ENCODE measurements around the gene SMG7. TPM values are rescaled to one million over a fixed set of nuclear protein-coding genes. Genes with fewer than 3 reads are reported as not detected.

SMG7 gene
- total RNA-seq, 1 donor from 2014 or later, result 79.8 TPM

DNA sequence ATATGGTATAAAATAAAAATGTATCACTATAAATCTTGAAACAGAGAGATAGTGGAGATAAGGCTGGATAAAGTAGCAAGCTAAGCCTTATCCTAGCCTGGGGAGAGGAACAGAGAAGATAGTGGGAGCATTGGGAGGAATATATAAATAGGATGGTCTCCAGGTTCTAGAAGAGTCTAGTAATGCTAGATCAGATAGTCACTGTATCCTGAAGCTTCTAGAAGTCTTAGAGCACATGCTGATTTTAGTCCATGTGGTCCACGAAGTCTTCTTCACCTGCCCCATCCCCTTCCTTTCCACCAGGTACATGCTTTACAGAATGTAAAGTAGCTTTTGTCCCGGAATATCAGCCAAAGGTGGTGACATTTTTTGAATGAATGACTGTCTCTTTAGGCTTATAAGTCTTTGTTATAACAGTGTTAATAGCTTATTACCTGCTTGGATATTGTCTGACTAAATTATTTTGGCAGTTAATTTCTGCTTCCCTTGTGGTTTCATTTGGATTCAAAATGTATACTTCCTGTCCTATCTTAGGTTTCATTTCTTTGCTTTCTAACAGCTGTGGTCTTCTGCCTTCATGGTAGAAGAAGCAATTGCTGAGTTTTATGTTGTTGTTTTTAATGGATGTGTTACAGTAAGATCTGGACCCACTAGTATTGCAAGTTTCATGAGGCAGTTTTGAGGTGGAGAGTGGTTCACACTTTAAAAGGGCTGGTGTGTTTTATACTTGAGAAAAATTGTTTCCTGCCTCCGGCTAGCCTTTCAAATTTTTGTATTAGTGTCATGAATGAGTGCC lies 5.9 kb downstream of the SMG7 start:
- DNase-seq, result no peak
- no peaks in the 10 kb centered on the region for H3K27me3 Mint-ChIP-seq
- H3K27ac Mint-ChIP-seq, result peak overlapping the region; percentile 89
- H3K4me3 Mint-ChIP-seq, result peak overlapping the region; percentile 83
- no peaks in the 10 kb centered on the region for H3K9me3 Mint-ChIP-seq
- intact Hi-C loops (cut with micrococcal nuclease), result loop anchor here (10.0 kb wide), 3 partner anchors 437 to 1277 kb away; partner anchors contain the start of gene EDEM3
- H3K36me3 Mint-ChIP-seq (ENCODE audit: low read depth), result peaks cover 20% of the 10 kb centered on the region
- H3K4me1 Mint-ChIP-seq, result peaks cover 55% of the 10 kb centered on the region

DNA sequence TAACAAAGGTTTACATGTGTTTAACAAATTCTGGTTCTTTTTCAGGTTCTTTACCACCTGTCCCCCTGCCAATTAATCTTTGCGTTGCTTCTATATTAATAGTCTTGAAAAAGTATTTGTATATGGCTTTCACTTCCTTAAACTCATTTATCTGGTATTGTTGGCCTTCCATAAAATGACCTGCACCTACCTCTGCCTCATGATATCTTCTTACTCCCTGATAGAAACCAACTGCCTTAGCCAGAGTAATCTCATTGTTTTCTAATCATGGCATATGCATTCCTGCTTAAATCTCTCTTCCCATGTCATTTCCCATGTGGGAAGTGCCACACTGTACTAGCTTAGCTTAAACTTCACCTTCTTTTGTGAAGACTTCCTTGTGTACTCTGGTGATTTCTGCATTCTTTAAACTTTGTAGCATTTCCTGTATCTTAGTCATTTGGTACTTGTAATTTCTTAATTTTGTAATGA lies 8.7 kb downstream of the SMG7 start:
- peak overlapping the region; percentile 14 for H3K27ac Mint-ChIP-seq
- no peaks in the 10 kb centered on the region for H3K9me3 Mint-ChIP-seq
- peaks cover 50% of the 10 kb centered on the region for H3K4me1 Mint-ChIP-seq
- no peaks in the 10 kb centered on the region for H3K27me3 Mint-ChIP-seq
- peak overlapping the region; percentile 52 for H3K4me3 Mint-ChIP-seq
- intact Hi-C loops (cut with micrococcal nuclease), result loop anchor here (2.0 kb wide), 1 partner anchor 20 kb away; no protein-coding TSS in a partner anchor
- peaks cover 19% of the 10 kb centered on the region for H3K36me3 Mint-ChIP-seq (ENCODE audit: low read depth)
- no peak for DNase-seq

DNA sequence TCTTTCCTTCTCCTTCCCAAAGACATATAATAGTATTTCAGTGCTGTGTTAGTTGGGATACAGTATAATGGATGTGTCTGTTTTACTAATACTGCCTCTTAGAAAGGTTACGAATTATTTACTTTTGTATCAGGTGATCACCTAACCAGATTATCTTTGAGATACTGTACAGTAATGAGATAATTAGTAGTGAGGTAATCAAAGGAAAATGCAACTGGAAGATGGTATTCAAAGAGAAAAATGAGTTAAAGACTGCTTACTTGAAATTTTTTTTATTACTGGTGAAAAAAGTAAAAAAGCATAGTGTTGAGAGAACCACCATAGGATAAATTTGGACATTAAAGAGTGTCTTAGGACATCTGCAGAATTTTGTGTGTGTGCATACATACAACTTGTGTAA lies 10.9 kb downstream of the SMG7 start:
- peaks cover 61% of the 10 kb centered on the region for H3K4me1 Mint-ChIP-seq
- H3K4me3 Mint-ChIP-seq, result no peak overlapping the region
- no peaks in the 10 kb centered on the region for H3K27me3 Mint-ChIP-seq
- H3K36me3 Mint-ChIP-seq (ENCODE audit: low read depth), result peaks cover 29% of the 10 kb centered on the region
- no peaks in the 10 kb centered on the region for H3K9me3 Mint-ChIP-seq
- H3K27ac Mint-ChIP-seq, result no peak overlapping the region
- intact Hi-C loops (cut with micrococcal nuclease), result no loop called here
- no peak for DNase-seq

DNA sequence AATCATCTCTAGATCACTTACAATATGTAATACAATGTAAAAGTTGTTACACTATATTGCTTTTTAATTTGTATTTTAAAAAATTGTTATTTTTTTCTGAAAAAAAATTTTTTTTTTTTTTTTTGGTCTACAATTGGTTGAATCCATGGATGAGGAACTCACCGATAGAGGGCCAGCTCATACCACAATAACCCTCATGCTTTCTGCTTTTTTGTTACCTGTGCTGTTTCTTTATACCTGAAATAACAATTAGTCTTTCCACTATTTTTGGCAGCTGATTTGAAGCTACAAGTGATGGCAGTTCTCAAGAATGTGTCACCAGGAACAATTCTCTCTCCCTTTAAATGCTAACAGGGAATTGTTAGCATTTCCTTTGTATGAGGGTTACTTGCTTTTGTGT lies 12.0 kb downstream of the SMG7 start:
- intact Hi-C loops (cut with micrococcal nuclease), result no loop called here
- no peak overlapping the region for H3K4me3 Mint-ChIP-seq

DNA sequence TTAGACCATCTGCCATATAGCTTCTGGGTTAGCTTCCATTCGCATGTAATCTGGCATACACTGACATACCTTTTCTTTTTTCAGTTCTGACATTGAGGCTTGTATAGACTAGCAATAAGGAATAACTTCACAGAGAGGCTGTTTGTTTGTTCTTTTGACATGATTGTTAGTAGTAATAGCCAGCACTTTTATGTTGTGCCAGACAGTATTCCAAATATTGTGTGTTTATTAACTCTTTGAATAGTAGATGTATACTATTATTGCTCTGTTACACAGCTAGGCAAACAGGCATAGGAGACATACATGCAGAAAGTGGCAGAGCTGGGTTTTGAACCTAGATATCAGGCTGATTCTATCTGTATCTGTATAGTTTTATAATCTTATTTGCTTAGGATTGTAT lies 12.6 kb downstream of the SMG7 start:
- H3K9me3 Mint-ChIP-seq, result no peaks in the 10 kb centered on the region
- H3K27me3 Mint-ChIP-seq, result no peaks in the 10 kb centered on the region
- no peak overlapping the region for H3K4me3 Mint-ChIP-seq
- peaks cover 33% of the 10 kb centered on the region for H3K36me3 Mint-ChIP-seq (ENCODE audit: low read depth)
- intact Hi-C loops (cut with micrococcal nuclease), result no loop called here
- peaks cover 53% of the 10 kb centered on the region for H3K4me1 Mint-ChIP-seq
- H3K27ac Mint-ChIP-seq, result no peak overlapping the region
- no peak for DNase-seq

More for the DNA sequence above, 12.0 kb downstream of the SMG7 start:
- Mint-ChIP-seq H3K27me3 (no peaks in the 10 kb centered on the region), H3K4me1 (peaks cover 55% of the 10 kb centered on the region), H3K36me3 (ENCODE audit: low read depth) (peaks cover 29% of the 10 kb centered on the region), H3K27ac (no peak overlapping the region), H3K9me3 (no peaks in the 10 kb centered on the region)
- no peak for DNase-seq

DNA sequence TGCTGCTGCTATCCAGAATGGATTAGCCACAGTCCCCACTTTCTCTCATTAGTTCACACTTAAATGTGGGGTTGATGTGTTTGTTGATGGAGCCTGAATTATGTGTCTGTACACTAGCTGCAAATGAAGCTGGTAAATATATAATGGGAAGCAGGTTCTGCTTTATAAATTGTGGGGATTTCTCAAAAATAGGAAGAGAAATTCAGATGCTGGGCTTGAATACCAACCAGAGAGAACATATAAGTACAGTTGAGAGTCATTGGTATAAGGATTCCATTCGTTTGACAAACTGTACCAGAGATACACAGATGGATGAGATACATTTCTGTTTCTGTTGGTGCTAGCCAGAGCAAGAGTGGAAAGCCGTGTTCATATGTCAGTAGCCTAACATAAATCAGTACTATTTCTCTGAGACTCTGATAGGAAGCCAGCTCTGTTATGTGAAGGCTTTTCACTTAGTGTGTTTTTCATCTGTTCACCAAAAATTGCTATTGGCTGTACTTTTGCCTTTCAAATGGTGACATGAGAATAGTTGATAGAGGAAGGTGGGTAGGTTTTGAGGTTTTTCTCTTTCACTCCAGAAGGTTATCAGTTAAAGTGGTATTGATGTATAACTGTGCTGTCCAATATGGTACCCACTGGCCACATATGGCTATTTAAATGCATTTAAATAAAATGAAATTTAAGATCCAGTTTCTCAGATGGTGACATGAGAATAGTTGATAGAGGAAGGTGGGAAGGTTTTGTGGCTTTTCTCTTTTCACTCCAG lies 15.6 kb downstream of the SMG7 start:
- Mint-ChIP-seq H3K4me3 (no peak overlapping the region), H3K4me1 (peaks cover 39% of the 10 kb centered on the region), H3K9me3 (no peaks in the 10 kb centered on the region), H3K27ac (no peak overlapping the region), H3K36me3 (ENCODE audit: low read depth) (peaks cover 28% of the 10 kb centered on the region), H3K27me3 (no peaks in the 10 kb centered on the region)
- intact Hi-C loops (cut with micrococcal nuclease), result no loop called here
- no peak for DNase-seq

DNA sequence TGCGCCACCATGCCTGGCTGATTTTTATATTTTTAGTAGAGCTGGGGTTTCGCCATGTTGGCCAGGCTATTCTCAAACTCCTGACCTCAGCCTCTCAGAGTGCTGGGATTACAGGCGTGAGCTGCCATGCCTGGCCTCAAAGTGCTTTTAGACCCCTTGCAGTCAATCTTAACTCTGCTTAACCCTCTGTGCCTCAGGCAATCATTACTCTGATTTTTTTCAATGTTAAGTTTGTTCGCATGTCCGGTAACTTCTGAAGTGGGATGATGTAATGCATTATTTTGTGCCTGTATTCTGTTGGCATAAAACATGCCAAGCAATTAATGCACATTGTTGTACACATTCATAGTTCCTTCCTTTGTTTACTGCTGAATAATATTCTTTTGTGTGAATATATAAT lies 18.6 kb downstream of the SMG7 start:
- no peaks in the 10 kb centered on the region for H3K27me3 Mint-ChIP-seq
- H3K4me1 Mint-ChIP-seq, result peaks cover 32% of the 10 kb centered on the region
- intact Hi-C loops (cut with micrococcal nuclease), result no loop called here
- H3K9me3 Mint-ChIP-seq, result no peaks in the 10 kb centered on the region
- no peak overlapping the region for H3K4me3 Mint-ChIP-seq
- DNase-seq, result no peak
- H3K27ac Mint-ChIP-seq, result no peak overlapping the region
- H3K36me3 Mint-ChIP-seq (ENCODE audit: low read depth), result peaks cover 38% of the 10 kb centered on the region

DNA sequence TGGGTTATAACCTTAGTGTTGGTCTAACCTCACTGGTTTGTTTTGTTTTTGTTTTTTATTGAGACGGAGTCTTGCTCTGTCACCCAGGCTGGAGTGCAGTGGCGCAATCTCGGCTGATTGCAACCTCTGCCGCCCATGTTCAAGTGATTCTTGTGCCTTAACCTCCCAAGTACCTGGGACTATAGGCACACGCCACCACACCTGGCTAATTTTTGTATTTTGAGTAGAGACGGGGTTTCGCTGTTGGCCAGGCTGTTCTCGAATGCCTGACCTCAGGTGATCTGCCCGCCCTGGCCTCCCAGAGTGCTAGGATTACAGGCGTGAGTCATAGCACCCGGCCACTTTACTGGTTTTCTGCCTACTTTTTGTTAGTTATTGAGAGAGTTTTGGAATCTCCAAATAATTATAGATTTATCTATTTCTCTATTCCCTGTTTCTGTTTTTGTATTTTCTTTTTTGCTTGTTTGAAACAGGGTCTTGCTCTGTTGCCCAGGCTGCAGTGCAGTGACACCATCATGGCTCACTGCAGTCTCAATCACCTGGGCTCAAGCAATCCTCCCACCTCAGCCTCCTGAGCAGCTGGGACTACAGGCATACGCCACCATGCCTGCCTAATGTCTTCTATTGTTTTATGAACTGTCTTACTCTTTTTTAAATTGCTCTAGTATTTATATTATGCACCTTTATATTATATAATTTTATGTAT lies 21.4 kb downstream of the SMG7 start:
- intact Hi-C loops (cut with micrococcal nuclease), result no loop called here
- H3K27ac Mint-ChIP-seq, result no peak overlapping the region
- peaks cover 37% of the 10 kb centered on the region for H3K36me3 Mint-ChIP-seq (ENCODE audit: low read depth)
- peaks cover 34% of the 10 kb centered on the region for H3K4me1 Mint-ChIP-seq
- H3K27me3 Mint-ChIP-seq, result no peaks in the 10 kb centered on the region
- no peak overlapping the region for H3K4me3 Mint-ChIP-seq
- no peak for DNase-seq
- no peaks in the 10 kb centered on the region for H3K9me3 Mint-ChIP-seq

DNA sequence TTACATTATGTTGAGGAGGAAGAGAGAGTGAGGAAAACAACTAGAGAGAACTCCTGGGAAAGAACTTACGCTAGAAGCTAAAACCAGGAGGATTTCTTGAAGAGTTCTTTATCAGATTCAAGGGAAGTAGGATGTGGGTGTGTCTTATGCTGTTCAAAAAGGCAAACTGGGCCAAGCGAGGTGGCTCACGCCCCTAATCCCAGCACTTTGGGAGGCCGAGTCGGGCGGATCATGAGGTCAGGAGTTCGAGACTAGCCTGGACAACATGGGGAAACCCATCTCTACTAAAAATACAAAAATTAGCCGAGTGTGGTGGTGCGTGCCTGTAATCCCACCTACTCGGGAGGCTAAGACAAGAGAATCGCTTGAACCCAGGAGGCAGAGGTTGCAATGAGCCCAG lies 23.1 kb downstream of the SMG7 start:
- intact Hi-C loops (cut with micrococcal nuclease), result no loop called here
- Mint-ChIP-seq H3K4me3 (no peak overlapping the region), H3K4me1 (peaks cover 35% of the 10 kb centered on the region), H3K9me3 (no peaks in the 10 kb centered on the region), H3K36me3 (ENCODE audit: low read depth) (peaks cover 29% of the 10 kb centered on the region), H3K27ac (no peak overlapping the region), H3K27me3 (no peaks in the 10 kb centered on the region)
- no peak for DNase-seq

DNA sequence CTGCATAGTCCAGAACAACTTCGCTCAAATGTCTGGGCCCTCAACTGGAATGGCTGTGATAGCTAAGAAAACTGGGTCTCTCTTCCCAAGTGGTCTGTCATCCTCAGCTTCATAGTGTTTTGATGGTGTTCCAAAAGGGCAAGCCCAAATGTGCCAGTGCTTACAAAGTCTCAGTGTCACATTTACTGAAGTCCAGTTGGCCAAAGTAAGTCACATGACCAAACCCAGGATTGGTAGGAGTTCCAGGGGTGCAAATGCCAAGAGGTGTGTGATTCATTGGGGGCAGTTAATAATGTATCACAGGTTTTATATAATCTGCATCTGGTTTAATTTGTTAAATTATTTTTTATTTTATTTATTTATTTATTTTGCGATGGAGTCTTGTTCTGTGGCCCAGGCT lies 24.9 kb downstream of the SMG7 start:
- Mint-ChIP-seq H3K4me1 (peaks cover 41% of the 10 kb centered on the region), H3K4me3 (no peak overlapping the region), H3K27ac (peak overlapping the region; percentile 54), H3K9me3 (no peaks in the 10 kb centered on the region), H3K27me3 (no peaks in the 10 kb centered on the region), H3K36me3 (ENCODE audit: low read depth) (peaks cover 31% of the 10 kb centered on the region)
- intact Hi-C loops (cut with micrococcal nuclease), result no loop called here
- DNase-seq, result no peak

DNA sequence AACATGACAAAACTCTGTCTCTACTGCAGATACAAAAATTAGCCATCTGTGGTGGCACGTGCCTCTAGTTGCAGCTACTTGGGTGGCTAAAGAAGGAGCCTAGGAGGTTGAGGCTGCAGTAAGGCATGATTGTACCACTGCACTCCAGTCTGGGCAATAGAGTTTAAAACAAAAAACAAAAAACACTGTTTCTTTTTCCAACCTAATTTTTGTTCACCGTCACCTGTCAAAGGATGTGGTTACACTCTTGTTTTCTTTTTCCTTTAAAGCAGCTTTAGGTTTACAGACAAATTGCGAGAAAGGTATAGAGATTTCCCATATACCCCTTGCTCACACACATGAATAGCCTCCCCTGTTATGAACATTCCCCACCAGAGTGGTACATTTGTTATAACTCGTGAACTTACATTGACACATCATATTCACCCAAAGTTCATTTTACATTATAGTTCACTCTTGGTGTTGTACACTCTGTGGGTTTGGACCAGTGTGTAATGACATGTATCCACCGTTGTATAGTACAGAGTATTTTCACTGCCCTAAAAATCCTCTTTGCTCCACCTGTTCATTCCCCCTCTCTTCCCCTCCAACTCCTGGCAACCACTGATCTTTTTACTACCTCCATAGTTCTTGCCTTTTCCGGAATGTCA lies 26.2 kb downstream of the SMG7 start:
- peak overlapping the region; percentile 73 for H3K4me3 Mint-ChIP-seq
- H3K36me3 Mint-ChIP-seq (ENCODE audit: low read depth), result peaks cover 24% of the 10 kb centered on the region
- H3K27me3 Mint-ChIP-seq, result no peaks in the 10 kb centered on the region
- intact Hi-C loops (cut with micrococcal nuclease), result no loop called here
- no peaks in the 10 kb centered on the region for H3K9me3 Mint-ChIP-seq
- H3K27ac Mint-ChIP-seq, result peak overlapping the region; percentile 58
- peak; percentile 69 for DNase-seq
- H3K4me1 Mint-ChIP-seq, result peaks cover 41% of the 10 kb centered on the region

DNA sequence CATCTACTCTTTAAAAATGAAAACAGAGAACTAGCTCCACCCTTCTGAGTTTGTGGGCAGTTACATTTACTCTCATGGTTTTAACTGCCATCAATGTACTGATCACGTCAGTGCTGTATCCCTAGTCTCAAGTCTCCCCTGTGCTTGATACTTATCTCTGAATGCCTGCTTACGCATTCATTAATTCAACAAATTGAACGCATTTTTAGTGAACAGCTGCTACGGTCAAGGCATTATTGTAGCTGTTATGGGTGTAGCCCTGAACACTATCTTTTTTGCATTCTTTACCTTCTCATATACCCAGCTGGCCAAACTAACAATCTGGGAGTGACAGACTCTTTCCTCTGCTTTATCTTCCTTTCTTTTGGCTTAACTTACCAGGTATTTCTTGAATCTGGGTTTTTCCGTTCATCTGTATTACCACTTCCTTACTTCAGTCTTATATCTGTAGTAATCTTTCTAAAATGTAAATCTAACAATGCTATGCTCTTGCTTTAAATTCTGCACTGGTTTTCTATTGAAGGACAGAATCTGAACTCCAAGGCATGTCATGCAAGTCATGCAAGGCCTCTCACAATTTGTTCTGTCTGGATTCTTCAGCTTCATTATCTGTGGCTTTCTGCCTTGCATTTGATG lies 33.3 kb downstream of the SMG7 start:
- intact Hi-C loops (cut with micrococcal nuclease), result no loop called here

DNA sequence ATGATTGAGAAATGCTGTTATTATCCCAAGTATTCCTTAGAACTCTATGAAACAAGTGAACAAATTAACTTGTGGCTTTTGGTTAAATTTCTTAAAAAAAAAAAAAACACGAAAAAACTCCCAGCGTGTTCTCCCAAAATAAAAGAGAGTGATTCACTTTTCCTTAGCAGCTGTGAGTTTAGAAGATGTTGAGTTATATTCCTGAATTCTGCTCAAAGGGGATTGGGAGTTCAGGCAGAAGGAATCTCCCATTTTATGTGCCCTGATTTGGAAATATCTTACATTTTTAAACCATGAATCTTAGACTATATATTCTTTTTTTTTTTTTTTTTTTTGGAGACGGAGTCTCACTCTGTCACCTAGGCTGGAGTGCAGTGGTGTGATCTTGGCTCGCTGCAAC lies 34.3 kb downstream of the SMG7 start:
- DNase-seq, result no peak
- no peak overlapping the region for H3K4me3 Mint-ChIP-seq
- no peak overlapping the region for H3K27ac Mint-ChIP-seq
- H3K36me3 Mint-ChIP-seq (ENCODE audit: low read depth), result peaks cover 10% of the 10 kb centered on the region
- H3K4me1 Mint-ChIP-seq, result peaks cover 20% of the 10 kb centered on the region
- H3K27me3 Mint-ChIP-seq, result no peaks in the 10 kb centered on the region
- intact Hi-C loops (cut with micrococcal nuclease), result no loop called here
- H3K9me3 Mint-ChIP-seq, result no peaks in the 10 kb centered on the region

More for the DNA sequence above, 33.3 kb downstream of the SMG7 start:
- Mint-ChIP-seq H3K9me3 (no peaks in the 10 kb centered on the region), H3K27me3 (no peaks in the 10 kb centered on the region), H3K4me3 (no peak overlapping the region), H3K4me1 (peaks cover 18% of the 10 kb centered on the region), H3K27ac (no peak overlapping the region), H3K36me3 (ENCODE audit: low read depth) (peaks cover 6% of the 10 kb centered on the region)
- DNase-seq, result no peak

Measured in activated CD4-positive, alpha-beta T cell treated with anti-CD3 and anti-CD28 coated beads, Interleukin-2, amount 10 ng/mL, durations not matched to agents 24 days and 14 days (primary cell).